Fibroblast of lung (primary cell): Measurements from ENCODE around the gene PSMD1.

Source experiments
- CTCF ChIP-seq, 2 donors: IDR thresholded peaks in 1 of 2; conservative IDR thresholded peaks in 1 of 2; 1 replicate in 1 of 2; 2 replicates in 1 of 2; pipeline ENCODE4 v1.5.1; 2011 to 2012; ENCODE audit warnings: low read length in 2 of 2, control low read depth in 1 of 2, inconsistent platforms in 1 of 2, low read depth in 1 of 2, mild to moderate bottlenecking in 1 of 2
- EZH2 ChIP-seq: IDR thresholded peaks from 2 replicates; pipeline ENCODE4 v1.5.1; 2012; ENCODE audit warnings: low read length, control low read depth, mild to moderate bottlenecking; ENCODE audit errors: missing control alignments

- TF ChIP-seq CTCF (conservative IDR thresholded peaks at IDR 0.05 in 1 of 2, IDR thresholded peaks at IDR 0.05 in 1 of 2; ENCODE audit: low read depth in 1 of 2, low read length in 2 of 2) (no peak), EZH2 (peak; percentile 65)
Measured at GRCh38 chr2:231037731-231038482, 18.8 kb upstream of the PSMD1 start.
